Activated CD8-positive, alpha-beta T cell treated with anti-CD3 and anti-CD28 coated beads for 36 hours (primary cell): ENCODE data around the gene ARVCF. TPM values are rescaled to one million over a fixed set of nuclear protein-coding genes. Genes with fewer than 3 reads are reported as not detected.
A peak's percentile ranks its signal among the peaks of the same experiment; 100 is the strongest.

Source experiments
- ATAC-seq: fragments of 200-7000 bp; cut with Tn5 transposase; one replicate; pipeline ENCODE4 v1.10.0; 2021; ENCODE audit warnings: mild to moderate bottlenecking, moderate library complexity
- CTCF ChIA-PET: fragments of 350-600 bp; sonication (Branson Sonifier 250); formaldehyde crosslinking; loops from one replicate; lab custom pipeline; 2021; ENCODE audit warnings: antibody characterized with exemption; lab: Charles Lee
- POLR2A ChIA-PET: fragments of 350-600 bp; sonication (Branson Sonifier 250); formaldehyde crosslinking; loops from one replicate; lab custom pipeline; 2021; ENCODE audit warnings: antibody characterized with exemption; lab: Charles Lee
- DNase-seq: peaks from one replicate; pipeline ENCODE4 v3.0.0-alpha.2; 2020
- H3K27ac Mint-ChIP-seq: one replicate; pipeline ENCODE4 v1.8.0; 2021; ENCODE audit warnings: mild to moderate bottlenecking, mixed read lengths
- H3K27me3 Mint-ChIP-seq: one replicate; pipeline ENCODE4 v1.8.0; 2021; ENCODE audit warnings: mixed read lengths
- H3K36me3 Mint-ChIP-seq: one replicate; pipeline ENCODE4 v1.8.0; 2021; ENCODE audit warnings: low read depth, mixed read lengths
- H3K4me1 Mint-ChIP-seq: one replicate; pipeline ENCODE4 v1.8.0; 2021; ENCODE audit warnings: low read depth, mixed read lengths
- H3K4me3 Mint-ChIP-seq: one replicate; pipeline ENCODE4 v1.8.0; 2021; ENCODE audit warnings: mild to moderate bottlenecking, moderate library complexity, mixed read lengths
- H3K9me3 Mint-ChIP-seq: one replicate; pipeline ENCODE4 v1.8.0; 2021; ENCODE audit warnings: mixed read lengths
- CTCF ChIP-seq: fragments of 200-600 bp; IDR thresholded peaks from one replicate; pipeline ENCODE4 v1.8.0; 2022; ENCODE audit warnings: antibody characterized with exemption, mild to moderate bottlenecking
- intact Hi-C: fragments of 100-400 bp; cut with micrococcal nuclease; formaldehyde crosslinking; loops from one replicate; pipeline ENCODE4 v1.10.0; 2022
- total RNA-seq, 2 experiments: library from RNA; stranded (reverse); gene quantifications; one replicate each; pipeline ENCODE4 v1.2.3, GENCODE V29; 2021

ARVCF gene
- total RNA-seq, 2 experiments from 2014 or later: 1.2 to 1.9 TPM

- Mint-ChIP-seq H3K36me3 (peaks cover 9% of the 10 kb centered on the region), H3K27ac (no peak overlapping the region), H3K4me1 (peaks cover 3% of the 10 kb centered on the region), H3K9me3 (no peaks in the 10 kb centered on the region), H3K27me3 (no peaks in the 10 kb centered on the region), H3K4me3 (no peak overlapping the region)
- intact Hi-C loops: no loop called here
- peak; percentile 68 for DNase-seq
- ChIA-PET CTCF (interaction anchor here (2.2 to 2.3 kb wide), 2 partner anchors 10 to 51 kb away, joined by 8 to 10 read pairs; no protein-coding TSS in a partner anchor), POLR2A (no interaction called here)
- TF ChIP-seq CTCF: no peak
- ATAC-seq: peak; percentile 59
Observed at GRCh38 chr22:19962909-19963806, 53.5 kb downstream of the ARVCF start.

- intact Hi-C loops: no loop called here
- Mint-ChIP-seq H3K4me3 (no peak overlapping the region), H3K4me1 (peaks cover 3% of the 10 kb centered on the region), H3K36me3 (peaks cover 9% of the 10 kb centered on the region), H3K27ac (no peak overlapping the region), H3K27me3 (no peaks in the 10 kb centered on the region), H3K9me3 (no peaks in the 10 kb centered on the region)
- ChIA-PET CTCF (interaction anchor here (2.2 to 2.3 kb wide), 2 partner anchors 9 to 52 kb away, joined by 8 to 10 read pairs; no protein-coding TSS in a partner anchor), POLR2A (no interaction called here)
- peak; percentile 79 for TF ChIP-seq CTCF
- peak; percentile 85 for DNase-seq
- ATAC-seq: peak; percentile 93
Observed at GRCh38 chr22:19962246-19962908, 54.2 kb downstream of the ARVCF start.

- no peaks in the 10 kb centered on the region for H3K9me3 Mint-ChIP-seq
- H3K36me3 Mint-ChIP-seq: peaks cover 6% of the 10 kb centered on the region
- H3K4me1 Mint-ChIP-seq: peaks cover 3% of the 10 kb centered on the region
- no peak for DNase-seq
- TF ChIP-seq CTCF: no peak
- intact Hi-C loops: no loop called here
- ChIA-PET CTCF (interaction anchor here (2.3 kb wide), 1 partner anchor 9 kb away, joined by 10 read pairs; no protein-coding TSS in a partner anchor), POLR2A (no interaction called here)
- no peak overlapping the region for H3K4me3 Mint-ChIP-seq
- no peaks in the 10 kb centered on the region for H3K27me3 Mint-ChIP-seq
- no peak for ATAC-seq
- H3K27ac Mint-ChIP-seq: no peak overlapping the region
Observed at GRCh38 chr22:19961868-19962245, 54.8 kb downstream of the ARVCF start.

- peaks cover 3% of the 10 kb centered on the region for H3K4me1 Mint-ChIP-seq
- ChIA-PET CTCF (interaction anchor here (1.0 kb wide), 1 partner anchor 10 kb away, joined by 4 read pairs; no protein-coding TSS in a partner anchor), POLR2A (no interaction called here)
- TF ChIP-seq CTCF: no peak
- no peak overlapping the region for H3K4me3 Mint-ChIP-seq
- intact Hi-C loops: no loop called here
- DNase-seq (no peak), ATAC-seq (no peak)
- H3K27ac Mint-ChIP-seq: no peak overlapping the region
- H3K36me3 Mint-ChIP-seq: peaks cover 6% of the 10 kb centered on the region
- H3K27me3 Mint-ChIP-seq: no peaks in the 10 kb centered on the region
- H3K9me3 Mint-ChIP-seq: no peaks in the 10 kb centered on the region
Observed at GRCh38 chr22:19961201-19961580, 55.4 kb downstream of the ARVCF start.
